H9 (cell line): Measurements from ENCODE around the gene ABHD5. TPM values are rescaled to one million over a fixed set of nuclear protein-coding genes. Genes with fewer than 3 reads are reported as not detected.

Experiments
- DNase-seq: peaks from one replicate; pipeline ENCODE4 v3.0.0-alpha.2; 2017
- H2AFZ ChIP-seq: one replicate; pipeline ENCODE4 v1.6.1; 2013; ENCODE audit warnings: mild to moderate bottlenecking, low read length, control low read depth, moderate library complexity
- H2AK5ac ChIP-seq: 2 replicates; pipeline ENCODE4 v1.6.1; 2013; ENCODE audit warnings: low read length, control low read depth, mixed read lengths; ENCODE audit not compliant: insufficient read length
- H2BK120ac ChIP-seq: one replicate; pipeline ENCODE4 v1.6.1; 2013; ENCODE audit warnings: low read depth, mild to moderate bottlenecking, low read length, control low read depth, inconsistent platforms; ENCODE audit not compliant: poor library complexity, severe bottlenecking
- H2BK12ac ChIP-seq: 2 replicates; pipeline ENCODE4 v1.6.1; 2013; ENCODE audit warnings: low read length, control low read depth, mixed read lengths, low read depth; ENCODE audit not compliant: insufficient read length
- H2BK15ac ChIP-seq: 2 replicates; pipeline ENCODE4 v1.6.1; 2013; ENCODE audit warnings: low read depth, low read length, control low read depth
- H2BK20ac ChIP-seq: one replicate; pipeline ENCODE4 v1.6.1; 2013; ENCODE audit warnings: low read depth, mild to moderate bottlenecking, low read length, control low read depth, inconsistent platforms; ENCODE audit not compliant: poor library complexity, severe bottlenecking
- H2BK5ac ChIP-seq: 2 replicates; pipeline ENCODE4 v1.6.1; 2013; ENCODE audit warnings: low read length, control low read depth, mixed read lengths; ENCODE audit not compliant: insufficient read length
- H3K14ac ChIP-seq: 2 replicates; pipeline ENCODE4 v1.6.1; 2013; ENCODE audit warnings: low read length, control low read depth; ENCODE audit not compliant: insufficient read depth
- H3K18ac ChIP-seq: 2 replicates; pipeline ENCODE4 v1.6.1; 2013; ENCODE audit warnings: low read depth, mild to moderate bottlenecking, mixed read lengths, low read length, control low read depth; ENCODE audit not compliant: insufficient read length
- H3K23ac ChIP-seq: 2 replicates; pipeline ENCODE4 v1.6.1; 2013; ENCODE audit warnings: low read length, control low read depth, mixed read lengths, low read depth; ENCODE audit not compliant: insufficient read length
- H3K23me2 ChIP-seq: 2 replicates; pipeline ENCODE4 v1.6.1; 2013; ENCODE audit warnings: low read depth, mild to moderate bottlenecking, mixed read lengths, low read length, control low read depth; ENCODE audit not compliant: insufficient read length, poor library complexity, severe bottlenecking
- H3K27ac ChIP-seq: 2 replicates; pipeline ENCODE4 v1.5.1; 2013; ENCODE audit warnings: low read length, control low read depth, mixed read lengths, low read depth; ENCODE audit not compliant: insufficient read length
- H3K27me3 ChIP-seq: 2 replicates; pipeline ENCODE4 v1.6.1; 2013; ENCODE audit warnings: low read length, control low read depth, inconsistent platforms; ENCODE audit not compliant: insufficient read depth
- H3K4ac ChIP-seq: 2 replicates; pipeline ENCODE4 v1.6.1; 2013; ENCODE audit warnings: low read depth, mild to moderate bottlenecking, control low read depth, inconsistent platforms, low read length, moderate library complexity
- H3K4me1 ChIP-seq: 2 replicates; pipeline ENCODE4 v1.6.1; 2013; ENCODE audit warnings: low read length, control low read depth, inconsistent platforms; ENCODE audit not compliant: insufficient read depth
- H3K4me2 ChIP-seq: 2 replicates; pipeline ENCODE4 v1.6.1; 2013; ENCODE audit warnings: low read length, control low read depth, mixed read lengths; ENCODE audit not compliant: insufficient read length, insufficient read depth
- H3K56ac ChIP-seq: 2 replicates; pipeline ENCODE4 v1.6.1; 2013; ENCODE audit warnings: low read depth, mild to moderate bottlenecking, mixed read lengths, low read length, control low read depth; ENCODE audit not compliant: insufficient read length
- H3K79me1 ChIP-seq: 2 replicates; pipeline ENCODE4 v1.6.1; 2013; ENCODE audit warnings: low read depth, mild to moderate bottlenecking, moderate library complexity, low read length, control low read depth, inconsistent platforms; ENCODE audit not compliant: insufficient read depth, poor library complexity, severe bottlenecking
- H3K79me2 ChIP-seq: 2 replicates; pipeline ENCODE4 v1.6.1; 2013; ENCODE audit warnings: low read length, control low read depth, inconsistent platforms; ENCODE audit not compliant: insufficient read depth
- H3K9ac ChIP-seq: 2 replicates; pipeline ENCODE4 v1.6.1; 2013; ENCODE audit warnings: low read length, control low read depth, mixed read lengths; ENCODE audit not compliant: insufficient read length; ENCODE audit errors: extremely low read depth
- H3K9me3 ChIP-seq: one replicate; pipeline ENCODE4 v1.6.1; 2013; ENCODE audit warnings: low read depth, low read length, inconsistent platforms; ENCODE audit not compliant: control insufficient read depth
- H3T11ph ChIP-seq: one replicate; pipeline ENCODE4 v1.6.1; 2013; ENCODE audit warnings: mild to moderate bottlenecking, low read length, control low read depth, inconsistent platforms
- H4K20me1 ChIP-seq: one replicate; pipeline ENCODE4 v1.6.1; 2013; ENCODE audit not compliant: control insufficient read depth, insufficient read length, insufficient read depth
- H4K5ac ChIP-seq: 2 replicates; pipeline ENCODE4 v1.6.1; 2013; ENCODE audit warnings: low read depth, mild to moderate bottlenecking, mixed read lengths, low read length, control low read depth; ENCODE audit not compliant: insufficient read length
- H4K8ac ChIP-seq: replicated peaks from 2 replicates; pipeline ENCODE4 v1.6.1; 2013; ENCODE audit warnings: low read length, control low read depth, mixed read lengths, low read depth; ENCODE audit not compliant: insufficient read length
- H4K91ac ChIP-seq: 2 replicates; pipeline ENCODE4 v1.6.1; 2013; ENCODE audit warnings: low read depth, mild to moderate bottlenecking, moderate library complexity, mixed read lengths, low read length, control low read depth; ENCODE audit not compliant: insufficient read length
- H3K27ac Mint-ChIP-seq, 3 experiments: 2 replicates in 2 of 3; 3 replicates in 1 of 3; pipeline ENCODE4 v1.8.0; 2020 to 2021; ENCODE audit warnings: mixed read lengths in 3 of 3, mild to moderate bottlenecking in 1 of 3, moderate library complexity in 1 of 3
- H3K27me3 Mint-ChIP-seq: 2 replicates; pipeline ENCODE4 v1.8.0; 2021; ENCODE audit warnings: low read depth, mild to moderate bottlenecking, moderate library complexity, mixed read lengths
- H3K36me3 Mint-ChIP-seq, 3 experiments: 2 replicates in 2 of 3; 3 replicates in 1 of 3; pipeline ENCODE4 v1.8.0; 2020 to 2021; ENCODE audit warnings: low read depth in 3 of 3, mixed read lengths in 3 of 3; ENCODE audit not compliant: insufficient read depth in 1 of 3
- H3K4me1 Mint-ChIP-seq, 2 experiments: 2 replicates each; pipeline ENCODE4 v1.8.0; 2020; ENCODE audit warnings: mixed read lengths in 2 of 2
- H3K4me3 Mint-ChIP-seq, 2 experiments: 2 replicates in 1 of 2; 3 replicates in 1 of 2; pipeline ENCODE4 v1.8.0; 2020 to 2021; ENCODE audit warnings: mild to moderate bottlenecking in 2 of 2, mixed read lengths in 2 of 2, moderate library complexity in 1 of 2
- H3K9me3 Mint-ChIP-seq, 2 experiments: 2 replicates in 1 of 2; 3 replicates in 1 of 2; pipeline ENCODE4 v1.8.0; 2020; ENCODE audit warnings: mild to moderate bottlenecking in 2 of 2, mixed read lengths in 2 of 2, moderate library complexity in 1 of 2
- whole genome bisulfite sequencing: extraction: QIAGEN DNeasy Blood & Tissue Kit; methylation state at CpG from one replicate; pipeline ENCODE4 v1.1.7; 2013; ENCODE audit warnings: missing lambda C conversion rate, low lambda C conversion rate, mixed read lengths; ENCODE audit not compliant: insufficient read length; ENCODE audit errors: extremely low coverage; 5-methylcytosine and 5-hydroxymethylcytosine counted together
- total RNA-seq: library from RNA; stranded (reverse); gene quantifications from 2 replicates; pipeline ENCODE4 v1.2.1, GENCODE V29; 2021
- TF ChIP-seq, protein P1 (sequence below): fragments of 200-600 bp; sonication (generic); conservative IDR thresholded peaks from 3 replicates; pipeline ENCODE4 v1.8.0; 2021; ENCODE audit warnings: antibody characterized with exemption, mild to moderate bottlenecking

The ABHD5 gene
- total RNA-seq, 1 experiment from 2014 or later: 13.1 TPM

GRCh38 chr3:43764471-43764870 lies 73.7 kb downstream of the ABHD5 start:
- peaks cover 17% of the 10 kb centered on the region in 2 experiments for H3K4me1 Mint-ChIP-seq
- no peak overlapping the region for H2BK120ac ChIP-seq
- DNase-seq: no peak
- WGBS: no CpG with 5 or more reads among the region's 2 CpGs
- H4K5ac ChIP-seq: no peak overlapping the region
- H3K23me2 ChIP-seq: no peaks in the 10 kb centered on the region
- no peaks in the 10 kb centered on the region for H4K20me1 ChIP-seq
- H3K79me2 ChIP-seq: no peaks in the 10 kb centered on the region
- H3K27ac Mint-ChIP-seq: no peak overlapping the region
- H2BK20ac ChIP-seq: no peak overlapping the region
- TF ChIP-seq, protein P1, sequence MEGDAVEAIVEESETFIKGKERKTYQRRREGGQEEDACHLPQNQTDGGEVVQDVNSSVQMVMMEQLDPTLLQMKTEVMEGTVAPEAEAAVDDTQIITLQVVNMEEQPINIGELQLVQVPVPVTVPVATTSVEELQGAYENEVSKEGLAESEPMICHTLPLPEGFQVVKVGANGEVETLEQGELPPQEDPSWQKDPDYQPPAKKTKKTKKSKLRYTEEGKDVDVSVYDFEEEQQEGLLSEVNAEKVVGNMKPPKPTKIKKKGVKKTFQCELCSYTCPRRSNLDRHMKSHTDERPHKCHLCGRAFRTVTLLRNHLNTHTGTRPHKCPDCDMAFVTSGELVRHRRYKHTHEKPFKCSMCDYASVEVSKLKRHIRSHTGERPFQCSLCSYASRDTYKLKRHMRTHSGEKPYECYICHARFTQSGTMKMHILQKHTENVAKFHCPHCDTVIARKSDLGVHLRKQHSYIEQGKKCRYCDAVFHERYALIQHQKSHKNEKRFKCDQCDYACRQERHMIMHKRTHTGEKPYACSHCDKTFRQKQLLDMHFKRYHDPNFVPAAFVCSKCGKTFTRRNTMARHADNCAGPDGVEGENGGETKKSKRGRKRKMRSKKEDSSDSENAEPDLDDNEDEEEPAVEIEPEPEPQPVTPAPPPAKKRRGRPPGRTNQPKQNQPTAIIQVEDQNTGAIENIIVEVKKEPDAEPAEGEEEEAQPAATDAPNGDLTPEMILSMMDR: no peak
- H2AK5ac ChIP-seq: no peak overlapping the region
- H3K27ac ChIP-seq: no peak overlapping the region
- H3K56ac ChIP-seq: no peak overlapping the region
- no peak overlapping the region for H4K91ac ChIP-seq
- no peak overlapping the region for H2BK12ac ChIP-seq
- no peak overlapping the region for H2AFZ ChIP-seq
- peaks cover 4% of the 10 kb centered on the region for H3K27me3 Mint-ChIP-seq
- H3K23ac ChIP-seq: no peak overlapping the region
- H3T11ph ChIP-seq: no peak overlapping the region
- H4K8ac ChIP-seq: no peak overlapping the region
- H3K18ac ChIP-seq: no peak overlapping the region
- no peak overlapping the region for H2BK5ac ChIP-seq
- H2BK15ac ChIP-seq: no peak overlapping the region
- H3K9me3 ChIP-seq: no peaks in the 10 kb centered on the region
- no peak overlapping the region for H3K4me2 ChIP-seq
- no peak overlapping the region for H3K14ac ChIP-seq
- no peaks in the 10 kb centered on the region for H3K27me3 ChIP-seq
- H3K4me3 Mint-ChIP-seq: no peak overlapping the region
- no peaks in the 10 kb centered on the region for H3K4me1 ChIP-seq
- no peak overlapping the region for H3K9ac ChIP-seq
- H3K9me3 Mint-ChIP-seq: no peaks in the 10 kb centered on the region
- no peak overlapping the region for H3K4ac ChIP-seq
- no peaks in the 10 kb centered on the region for H3K79me1 ChIP-seq
- no peaks in the 10 kb centered on the region for H3K36me3 Mint-ChIP-seq
